Measurements from ENCODE around the gene C21orf58.

Gene C21orf58

DNA sequence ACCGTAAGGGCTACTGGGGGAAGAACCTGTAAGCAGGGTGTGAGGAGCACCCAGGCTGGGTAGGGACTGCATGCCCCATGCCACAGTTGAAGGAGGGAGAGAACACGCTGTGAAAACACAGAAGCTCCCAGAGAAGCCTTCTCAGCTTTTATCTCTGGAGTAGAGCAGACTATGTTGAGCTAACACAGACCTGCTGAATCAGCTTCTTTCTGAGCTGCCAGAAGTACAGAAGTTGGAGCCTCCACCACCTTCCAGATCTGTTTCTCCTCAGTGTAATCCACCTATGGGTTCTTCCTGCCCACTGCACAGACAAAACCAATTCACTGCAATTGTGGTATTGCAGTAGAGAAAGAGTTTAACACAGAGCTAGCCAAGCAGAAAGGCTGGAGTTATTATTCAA is 32.1 kb downstream of the C21orf58 start:
- TF ChIP-seq, protein P1, sequence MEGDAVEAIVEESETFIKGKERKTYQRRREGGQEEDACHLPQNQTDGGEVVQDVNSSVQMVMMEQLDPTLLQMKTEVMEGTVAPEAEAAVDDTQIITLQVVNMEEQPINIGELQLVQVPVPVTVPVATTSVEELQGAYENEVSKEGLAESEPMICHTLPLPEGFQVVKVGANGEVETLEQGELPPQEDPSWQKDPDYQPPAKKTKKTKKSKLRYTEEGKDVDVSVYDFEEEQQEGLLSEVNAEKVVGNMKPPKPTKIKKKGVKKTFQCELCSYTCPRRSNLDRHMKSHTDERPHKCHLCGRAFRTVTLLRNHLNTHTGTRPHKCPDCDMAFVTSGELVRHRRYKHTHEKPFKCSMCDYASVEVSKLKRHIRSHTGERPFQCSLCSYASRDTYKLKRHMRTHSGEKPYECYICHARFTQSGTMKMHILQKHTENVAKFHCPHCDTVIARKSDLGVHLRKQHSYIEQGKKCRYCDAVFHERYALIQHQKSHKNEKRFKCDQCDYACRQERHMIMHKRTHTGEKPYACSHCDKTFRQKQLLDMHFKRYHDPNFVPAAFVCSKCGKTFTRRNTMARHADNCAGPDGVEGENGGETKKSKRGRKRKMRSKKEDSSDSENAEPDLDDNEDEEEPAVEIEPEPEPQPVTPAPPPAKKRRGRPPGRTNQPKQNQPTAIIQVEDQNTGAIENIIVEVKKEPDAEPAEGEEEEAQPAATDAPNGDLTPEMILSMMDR (IDR thresholded peaks at IDR 0.05; ENCODE audit: borderline replicate concordance, extremely low read depth, low read length, poor library complexity, severe bottlenecking), result no peak
- TF ChIP-seq EZH2 (IDR thresholded peaks at IDR 0.05; ENCODE audit: borderline replicate concordance, low read depth, low read length, severe bottlenecking), result no peak
- no peak overlapping the region for H3K9ac ChIP-seq (ENCODE audit: low read depth, low read length)
- DNase-seq (no peak), ATAC-seq (ENCODE audit: insufficient read depth, low read depth) (no peak)
- peaks cover 16% of the 10 kb centered on the region for H3K79me2 ChIP-seq (ENCODE audit: insufficient read depth, low read length)
- no peak overlapping the region for H3K4me2 ChIP-seq (ENCODE audit: insufficient read depth, low read length)
- peaks cover 13% of the 10 kb centered on the region for H3K36me3 ChIP-seq (ENCODE audit: insufficient read depth, low read length)
- H3K4me3 ChIP-seq (ENCODE audit: low read depth in 1 of 2, low read length in 2 of 2), result no peak overlapping the region
- H3K4me1 ChIP-seq (ENCODE audit: insufficient read depth, low read length), result peaks cover 14% of the 10 kb centered on the region; the same call in 1 of the 2 replicates
- no peak overlapping the region for H3K27ac ChIP-seq (ENCODE audit: low read length)
- no peaks in the 10 kb centered on the region for H3K9me3 ChIP-seq (ENCODE audit: insufficient read depth, low read length, severe bottlenecking)
- no peaks in the 10 kb centered on the region for H4K20me1 ChIP-seq (ENCODE audit: insufficient read depth, low read length)
- H2AFZ ChIP-seq (ENCODE audit: low read depth, low read length), result no peak overlapping the region
- no peaks in the 10 kb centered on the region for H3K27me3 ChIP-seq (ENCODE audit: insufficient read depth, low read length, poor library complexity)

DNA sequence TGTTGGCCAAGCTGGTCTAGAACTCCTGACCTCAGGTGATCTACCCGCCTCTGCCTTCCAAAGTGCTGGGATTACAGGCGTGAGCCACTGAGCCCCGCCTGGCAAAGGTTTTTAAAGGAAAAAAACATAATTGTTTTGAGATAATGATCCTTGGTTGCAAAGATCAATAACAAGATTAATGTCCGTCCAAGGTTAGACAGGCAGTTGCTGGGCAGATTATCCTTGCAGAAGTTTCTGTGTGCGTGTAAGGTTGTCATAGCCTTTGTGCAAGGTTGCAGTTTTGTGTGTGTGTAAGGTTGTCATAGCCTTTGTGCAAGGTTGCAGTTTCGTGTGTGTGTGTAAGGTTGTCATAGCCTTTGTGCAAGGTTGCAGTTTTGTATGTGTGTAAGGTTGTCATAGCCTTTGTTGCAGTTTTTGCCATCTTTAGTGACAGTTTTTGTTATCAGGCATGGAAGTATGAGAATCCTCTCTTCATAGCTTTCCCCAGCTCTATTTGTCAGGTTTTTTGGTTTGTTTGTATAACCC is 34.0 kb downstream of the C21orf58 start:
- peaks cover 21% of the 10 kb centered on the region for H3K4me1 ChIP-seq (ENCODE audit: insufficient read depth, low read length)
- H3K4me2 ChIP-seq (ENCODE audit: insufficient read depth, low read length), result no peak overlapping the region
- H3K4me3 ChIP-seq (ENCODE audit: low read depth in 1 of 2, low read length in 2 of 2), result no peak overlapping the region
- no peak for DNase-seq
- no peaks in the 10 kb centered on the region for H3K27me3 ChIP-seq (ENCODE audit: insufficient read depth, low read length, poor library complexity)
- H4K20me1 ChIP-seq (ENCODE audit: insufficient read depth, low read length), result no peaks in the 10 kb centered on the region
- no peak for TF ChIP-seq EZH2 (IDR thresholded peaks at IDR 0.05; ENCODE audit: borderline replicate concordance, low read depth, low read length, severe bottlenecking)
- TF ChIP-seq, protein P1 (IDR thresholded peaks at IDR 0.05; ENCODE audit: borderline replicate concordance, extremely low read depth, low read length, poor library complexity, severe bottlenecking), result no peak
- H2AFZ ChIP-seq (ENCODE audit: low read depth, low read length), result no peak overlapping the region
- no peak overlapping the region for H3K27ac ChIP-seq (ENCODE audit: low read length)
- H3K36me3 ChIP-seq (ENCODE audit: insufficient read depth, low read length), result peaks cover 13% of the 10 kb centered on the region
- no peaks in the 10 kb centered on the region for H3K9me3 ChIP-seq (ENCODE audit: insufficient read depth, low read length, severe bottlenecking)
- ATAC-seq (ENCODE audit: insufficient read depth, low read depth), result no peak
- peaks cover 30% of the 10 kb centered on the region for H3K79me2 ChIP-seq (ENCODE audit: insufficient read depth, low read length)
- H3K9ac ChIP-seq (ENCODE audit: low read depth, low read length), result no peak overlapping the region

DNA sequence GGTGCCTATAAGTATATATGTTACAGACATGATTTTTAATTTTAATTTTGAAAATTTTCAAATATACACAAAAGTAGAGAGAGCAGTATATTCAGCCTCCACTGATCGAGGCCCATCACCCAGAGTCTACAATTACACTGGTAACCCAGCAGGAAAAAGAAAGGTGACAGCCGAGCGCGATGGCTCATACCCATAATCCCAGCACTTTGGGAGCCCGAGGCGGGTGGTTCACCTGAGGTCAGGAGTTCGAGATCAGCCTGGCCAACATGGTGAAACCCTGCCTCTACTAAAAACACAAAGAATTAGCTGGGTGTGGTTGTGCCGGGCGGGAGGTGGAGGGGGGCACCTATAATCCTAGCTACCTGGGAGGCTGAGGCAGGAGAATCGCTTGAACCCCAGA is 36.1 kb downstream of the C21orf58 start:
- peaks cover 29% of the 10 kb centered on the region for H3K36me3 ChIP-seq (ENCODE audit: insufficient read depth, low read length)
- no peak overlapping the region for H2AFZ ChIP-seq (ENCODE audit: low read depth, low read length)
- no peaks in the 10 kb centered on the region for H3K27me3 ChIP-seq (ENCODE audit: insufficient read depth, low read length, poor library complexity)
- ATAC-seq (ENCODE audit: insufficient read depth, low read depth), result no peak
- no peak for DNase-seq
- peaks cover 10% of the 10 kb centered on the region; the same call in 1 of the 2 replicates for H4K20me1 ChIP-seq (ENCODE audit: insufficient read depth, low read length)
- peaks cover 52% of the 10 kb centered on the region for H3K79me2 ChIP-seq (ENCODE audit: insufficient read depth, low read length)
- no peak overlapping the region for H3K27ac ChIP-seq (ENCODE audit: low read length)
- H3K9me3 ChIP-seq (ENCODE audit: insufficient read depth, low read length, severe bottlenecking), result no peaks in the 10 kb centered on the region
- peak overlapping the region; percentile 98; the same call in 1 of the 2 replicates for H3K9ac ChIP-seq (ENCODE audit: low read depth, low read length)
- H3K4me1 ChIP-seq (ENCODE audit: insufficient read depth, low read length), result peaks cover 42% of the 10 kb centered on the region
- H3K4me3 ChIP-seq (ENCODE audit: low read depth in 1 of 2, low read length in 2 of 2), result peak overlapping the region in 1 of 2 experiments; percentile 80; a peak in 1 of 4 replicates
- TF ChIP-seq, protein P1 (IDR thresholded peaks at IDR 0.05; ENCODE audit: borderline replicate concordance, extremely low read depth, low read length, poor library complexity, severe bottlenecking), result no peak
- no peak for TF ChIP-seq EZH2 (IDR thresholded peaks at IDR 0.05; ENCODE audit: borderline replicate concordance, low read depth, low read length, severe bottlenecking)
- peak overlapping the region; percentile 85; the same call in 1 of the 2 replicates for H3K4me2 ChIP-seq (ENCODE audit: insufficient read depth, low read length)
